Activated CD4-positive, alpha-beta T cell treated with anti-CD3 and anti-CD28 coated beads for 24 hours (primary cell): ENCODE measurements around the gene IFT80.
"Not testable (repeated sequence)": the region's sequence is repeated elsewhere in the genome, so short reads cannot be mapped to it uniquely, and the experiment has no call there.

Experiments
- DNase-seq, 2 donors: peaks; one replicate each; pipeline ENCODE4 v3.0.0-alpha.2; 2020; ENCODE audit warnings: low read depth in 2 of 2

Gene IFT80

DNA sequence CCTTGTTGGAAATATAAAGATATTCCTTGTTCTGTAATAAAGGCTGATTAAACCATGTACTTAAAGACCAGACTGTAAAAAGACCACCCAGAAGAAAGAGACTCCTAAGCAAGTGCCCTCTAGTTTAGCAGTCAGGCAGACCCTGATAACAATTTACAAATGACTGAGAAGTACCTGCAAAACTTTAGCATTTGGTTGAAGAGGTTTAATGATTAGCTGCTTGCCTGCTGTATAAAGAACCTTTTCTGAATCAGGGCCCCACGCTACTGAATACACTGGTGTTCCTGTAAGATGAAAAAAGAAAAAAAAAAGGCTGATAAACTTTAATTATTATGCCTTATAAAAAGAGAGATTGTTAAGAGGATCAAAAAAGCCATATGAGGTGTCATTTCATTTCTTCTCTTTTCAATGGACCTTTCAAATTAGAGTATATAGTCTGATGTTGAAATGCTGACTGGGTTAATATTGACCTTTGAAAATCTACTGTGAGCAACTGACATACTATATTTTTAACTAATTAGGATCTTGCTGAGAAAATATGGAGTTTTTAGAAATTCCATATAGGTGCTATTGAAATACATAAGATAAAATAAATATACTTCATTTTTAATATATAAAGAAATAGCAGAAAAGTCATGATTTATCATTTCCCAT is 33.0 kb downstream of the IFT80 start:
- DNase-seq, result no peak

DNA sequence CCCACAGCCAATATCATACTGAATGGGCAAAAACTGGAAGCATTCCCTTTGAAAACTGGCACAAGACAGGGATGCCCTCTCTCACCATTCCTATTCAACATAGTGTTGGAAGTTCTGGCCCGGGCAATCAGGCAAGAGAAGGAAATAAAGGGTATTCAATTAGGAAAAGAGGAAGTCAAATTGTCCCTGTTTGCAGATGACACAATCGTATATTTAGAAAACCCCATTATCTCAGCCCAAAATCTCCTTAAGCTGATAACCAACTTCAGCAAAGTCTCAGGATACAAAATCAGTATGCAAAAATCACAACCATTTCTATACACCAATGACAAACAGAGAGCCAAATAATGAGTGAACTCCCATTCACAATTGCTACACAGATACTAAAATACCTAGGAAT is 36.1 kb downstream of the IFT80 start:
- DNase-seq, result not testable (repeated sequence)

DNA sequence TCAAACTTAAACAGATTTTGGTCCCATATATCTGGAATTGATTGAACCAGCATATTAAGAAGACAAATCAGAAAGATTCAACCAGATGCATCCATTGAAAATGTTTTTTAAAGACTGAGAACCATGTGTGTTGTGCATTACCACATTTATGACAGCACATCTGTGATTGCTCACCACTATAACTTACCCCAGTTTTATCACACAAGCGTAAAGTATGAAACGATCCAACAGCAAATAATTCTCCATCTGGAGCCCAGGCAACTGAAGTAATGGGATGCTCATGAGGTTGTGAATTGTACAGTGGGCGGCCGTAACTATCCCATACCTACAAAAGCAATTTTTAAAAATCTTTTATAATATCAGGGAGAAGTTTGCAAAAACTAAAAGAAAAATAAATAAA is 43.2 kb downstream of the IFT80 start:
- DNase-seq, result no peak

DNA sequence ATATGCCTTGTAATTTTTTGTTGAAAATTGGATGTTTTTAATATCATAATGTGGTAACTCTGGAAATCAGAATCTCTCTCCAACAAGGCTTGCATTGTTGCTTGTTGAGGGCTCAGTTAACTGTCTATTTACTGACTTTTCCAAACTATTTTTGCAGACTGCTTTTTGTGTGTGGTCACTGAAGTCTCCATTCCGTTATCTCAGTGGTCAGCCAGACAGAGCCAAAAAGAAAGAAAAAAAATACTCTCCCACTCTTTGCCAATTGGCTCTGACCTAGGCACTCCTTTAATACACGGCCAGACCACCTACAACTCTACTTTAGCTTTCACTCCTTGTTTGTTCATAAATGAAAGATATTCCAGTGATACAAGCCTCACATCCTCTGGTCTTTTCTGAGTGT is 52.5 kb downstream of the IFT80 start:
- no peak for DNase-seq

DNA sequence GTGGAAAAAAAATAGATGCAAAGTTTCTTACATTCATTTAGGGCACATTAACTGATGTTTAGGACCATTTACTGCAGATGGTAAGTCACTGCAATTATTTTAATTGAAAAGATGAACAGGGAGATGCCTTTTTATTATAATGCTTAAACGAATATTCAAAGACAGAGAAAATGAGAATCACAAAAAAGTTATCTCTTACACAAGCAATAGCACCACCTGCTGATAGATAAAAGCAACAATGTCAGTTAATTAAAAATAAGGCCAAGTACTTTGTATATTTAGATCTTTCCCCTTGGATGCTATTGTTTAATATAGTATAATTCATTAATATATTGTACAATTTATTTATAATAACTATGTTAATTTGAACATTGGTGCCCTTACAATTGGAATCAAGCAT is 55.9 kb downstream of the IFT80 start:
- DNase-seq, result no peak

DNA sequence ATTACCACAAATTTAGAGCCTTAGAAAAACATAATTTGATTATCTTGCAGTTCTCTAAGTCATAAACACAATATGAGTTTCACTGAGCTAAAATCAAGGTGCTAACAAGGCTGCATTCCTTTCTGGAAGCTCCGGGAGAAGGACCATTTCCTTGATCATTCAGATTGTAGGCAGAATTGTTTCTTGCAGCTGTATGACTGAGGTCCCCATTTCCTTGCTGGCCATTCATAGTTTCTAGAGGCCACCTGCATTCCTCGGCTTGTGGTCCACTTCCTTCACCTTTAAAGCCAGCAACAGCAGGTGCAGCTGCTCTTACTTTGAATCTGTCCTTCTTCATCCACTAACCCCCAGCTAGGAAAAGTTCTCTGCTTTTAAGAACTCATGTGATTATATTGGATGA is 58.7 kb downstream of the IFT80 start:
- no peak for DNase-seq

DNA sequence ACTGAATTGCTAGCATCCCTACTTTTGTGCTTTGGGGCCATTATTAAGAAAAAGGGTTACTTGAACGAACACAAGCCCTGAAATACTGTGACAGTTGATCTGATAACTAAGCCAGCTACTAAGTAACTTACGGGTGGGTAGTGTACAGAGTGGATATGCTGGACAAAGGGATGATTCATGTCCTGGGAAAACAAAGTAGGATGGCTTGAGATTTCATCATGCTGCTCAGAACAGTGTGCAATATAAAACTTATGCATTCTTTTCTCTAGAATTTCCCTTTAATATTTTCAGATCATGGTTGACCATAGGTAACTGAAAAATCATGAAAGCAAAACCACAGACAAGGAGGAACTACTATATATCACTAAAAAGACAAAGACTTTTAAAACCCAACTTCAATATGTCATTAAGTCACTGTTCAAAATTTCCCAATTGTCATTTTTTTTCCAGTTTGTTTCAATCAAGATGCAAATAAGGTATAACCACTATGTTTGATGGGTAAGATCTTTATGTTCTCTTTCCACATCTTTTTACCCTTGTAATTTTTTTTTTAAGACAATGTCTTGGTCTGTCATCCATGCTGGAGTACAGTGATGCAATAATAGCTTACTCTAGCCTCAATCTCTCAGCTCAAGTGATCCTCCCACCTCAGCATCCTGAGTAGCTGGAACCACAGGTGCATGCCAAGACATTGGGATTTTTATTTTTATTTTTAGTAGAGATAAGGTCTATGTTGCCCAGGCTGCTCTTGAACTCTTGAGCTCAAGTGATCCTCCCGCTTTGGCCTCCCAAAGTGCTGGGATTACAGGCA is 67.7 kb downstream of the IFT80 start:
- DNase-seq, result no peak

DNA sequence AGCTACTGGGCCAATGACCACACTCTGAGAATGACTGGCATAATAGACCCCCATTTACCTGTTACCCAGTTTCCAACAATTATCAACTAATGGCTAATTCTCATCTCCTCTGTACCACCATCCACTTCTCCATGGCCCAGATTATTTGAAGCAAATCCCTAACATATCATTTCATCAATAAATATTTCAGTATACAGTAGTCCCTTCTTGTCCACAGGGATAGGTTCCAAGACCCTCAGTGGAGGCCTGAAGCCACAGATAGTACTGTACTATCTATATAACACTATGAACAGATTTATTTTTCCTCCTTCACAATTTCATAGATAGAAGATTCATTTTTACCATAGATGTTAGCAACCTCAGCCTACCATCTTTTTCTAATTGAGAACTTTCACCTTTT is 68.3 kb downstream of the IFT80 start:
- DNase-seq, result no peak

DNA sequence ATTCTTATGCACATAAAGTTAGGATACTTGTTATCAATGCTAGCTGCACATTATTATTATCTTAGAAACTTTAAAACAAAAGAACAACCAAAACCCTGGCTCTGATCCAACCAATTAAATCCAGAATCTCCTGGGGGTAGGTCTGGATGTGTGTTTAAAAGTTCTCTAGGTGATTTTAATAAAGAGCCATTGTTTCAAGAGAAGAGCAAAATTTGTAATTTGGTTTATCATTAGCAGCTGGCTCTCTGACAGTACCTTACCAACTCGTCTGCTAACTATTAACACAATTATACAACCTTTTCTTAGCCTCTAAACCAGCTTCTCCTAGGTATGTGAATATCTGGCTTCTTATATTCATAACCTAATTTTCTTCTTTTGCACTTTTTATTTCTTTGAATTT is 68.9 kb downstream of the IFT80 start:
- no peak for DNase-seq

DNA sequence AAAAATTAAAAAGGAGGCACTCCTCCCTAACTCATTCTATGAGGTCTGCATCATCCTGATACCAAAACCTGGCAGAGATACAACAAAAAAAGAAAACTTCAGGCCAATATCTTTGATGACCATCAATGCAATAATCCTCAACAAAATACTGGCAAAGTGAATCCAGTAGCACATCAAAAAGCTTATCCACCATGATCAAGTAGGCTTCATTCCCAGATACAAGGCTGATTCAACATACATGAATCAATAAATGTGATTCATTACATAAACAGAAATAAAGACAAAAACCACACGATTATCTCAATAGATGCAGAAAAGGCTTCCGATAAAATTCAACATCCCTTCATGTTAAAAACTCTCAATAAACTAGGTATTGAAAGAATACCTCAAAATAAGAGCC is 72.7 kb downstream of the IFT80 start:
- DNase-seq, result not testable (repeated sequence)

DNA sequence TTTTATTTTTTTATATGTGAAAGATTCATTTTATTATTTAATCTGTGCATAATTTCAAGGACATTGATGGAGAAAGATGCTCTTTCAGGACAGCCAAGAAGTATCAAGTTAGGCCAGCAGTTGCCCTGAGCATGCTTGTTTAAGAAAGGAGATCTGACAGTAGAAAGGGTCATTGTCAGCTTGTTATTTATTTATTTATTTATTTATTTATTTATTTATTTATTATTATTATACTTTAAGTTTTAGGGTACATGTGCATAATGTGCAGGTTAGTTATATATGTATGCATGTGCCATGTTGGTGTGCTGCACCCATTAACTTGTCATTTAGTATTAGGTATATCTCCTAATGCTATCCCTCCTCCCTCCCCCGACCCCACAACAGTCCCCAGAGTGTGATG is 77.2 kb downstream of the IFT80 start:
- DNase-seq, result not testable (repeated sequence)

DNA sequence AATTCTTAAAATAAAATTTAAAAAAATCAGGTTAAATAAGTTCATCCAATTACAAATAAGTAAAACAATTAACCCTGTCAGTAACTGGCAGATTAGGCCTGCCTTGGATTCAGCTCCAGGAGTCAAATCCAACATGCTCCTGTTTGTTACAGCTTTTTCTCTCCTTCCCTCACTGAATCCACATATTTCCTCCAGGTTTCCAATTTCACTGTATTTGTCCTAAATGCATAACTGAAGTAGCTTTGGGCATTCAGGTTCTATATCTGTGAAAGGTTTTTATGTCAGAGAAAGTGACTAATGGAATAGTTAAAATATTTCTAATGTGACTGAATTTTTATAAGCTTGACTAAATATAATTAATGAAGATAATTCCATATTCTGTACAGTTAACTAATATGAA is 79.7 kb downstream of the IFT80 start:
- DNase-seq, result no peak

DNA sequence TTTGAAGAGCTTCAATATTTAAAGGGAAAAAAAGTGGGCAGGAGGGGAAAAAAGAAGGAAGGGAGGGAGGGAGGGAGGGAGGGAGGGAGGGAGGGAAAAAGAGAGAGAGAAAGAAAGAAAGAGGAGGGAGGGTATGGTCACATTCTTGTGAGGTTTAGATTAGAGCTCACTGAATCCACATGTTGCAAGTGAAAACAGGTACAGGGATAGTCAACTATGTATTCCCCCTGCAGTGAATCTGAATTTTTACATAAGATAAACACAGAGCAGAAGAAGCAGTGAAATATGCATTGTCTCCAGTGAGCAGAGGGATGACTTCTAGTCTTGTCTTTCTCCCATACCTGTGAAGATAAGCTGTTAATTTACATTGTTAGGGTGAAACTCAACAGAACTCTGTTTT is 84.0 kb downstream of the IFT80 start:
- DNase-seq, result no peak

DNA sequence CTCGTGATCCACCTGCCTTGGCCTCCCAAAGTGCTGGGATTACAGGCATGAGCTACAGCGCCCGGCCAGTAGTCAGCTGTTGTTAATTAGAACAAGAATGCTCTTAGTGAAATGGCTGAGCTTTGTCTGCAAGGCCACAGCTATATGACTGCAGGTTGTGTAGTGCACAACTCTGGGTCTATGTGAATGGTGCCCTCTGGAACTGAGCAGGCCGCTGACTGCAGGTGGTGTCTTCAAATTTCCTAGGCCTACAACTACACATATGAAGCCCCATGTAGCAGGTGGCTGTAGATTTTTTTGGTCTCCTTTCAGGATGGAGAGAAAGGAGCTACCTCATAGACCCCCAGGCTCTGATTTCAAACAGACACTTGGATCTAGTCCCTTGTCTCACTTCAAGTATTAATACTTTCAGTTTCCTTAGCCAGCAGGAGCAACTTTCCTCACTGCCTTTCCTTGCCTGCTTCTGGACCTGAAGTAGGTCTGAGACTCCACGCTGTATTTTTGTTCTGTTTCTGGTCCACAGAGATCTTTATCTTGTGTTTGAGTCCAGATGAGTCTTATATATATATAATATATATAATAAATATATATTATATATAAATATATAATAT is 86.9 kb downstream of the IFT80 start:
- no peak for DNase-seq

DNA sequence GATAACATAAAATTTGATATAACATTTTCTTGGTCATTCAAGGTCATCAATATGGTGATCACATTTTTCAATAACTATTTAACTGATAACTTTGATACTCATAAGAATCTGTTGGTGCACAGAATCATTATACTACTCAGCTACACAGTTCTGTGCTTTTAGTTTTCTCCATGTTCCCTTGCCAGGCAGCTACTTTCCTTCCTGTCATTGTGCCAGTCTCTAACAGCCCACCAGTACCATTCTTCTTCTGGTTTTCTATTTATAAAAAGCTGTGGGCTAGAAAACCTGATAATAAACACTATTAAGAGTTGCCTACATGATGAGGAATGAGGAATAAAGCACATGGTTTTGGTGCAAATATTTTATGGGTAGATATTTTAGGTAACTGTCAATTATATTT is 96.2 kb downstream of the IFT80 start:
- DNase-seq, result no peak

DNA sequence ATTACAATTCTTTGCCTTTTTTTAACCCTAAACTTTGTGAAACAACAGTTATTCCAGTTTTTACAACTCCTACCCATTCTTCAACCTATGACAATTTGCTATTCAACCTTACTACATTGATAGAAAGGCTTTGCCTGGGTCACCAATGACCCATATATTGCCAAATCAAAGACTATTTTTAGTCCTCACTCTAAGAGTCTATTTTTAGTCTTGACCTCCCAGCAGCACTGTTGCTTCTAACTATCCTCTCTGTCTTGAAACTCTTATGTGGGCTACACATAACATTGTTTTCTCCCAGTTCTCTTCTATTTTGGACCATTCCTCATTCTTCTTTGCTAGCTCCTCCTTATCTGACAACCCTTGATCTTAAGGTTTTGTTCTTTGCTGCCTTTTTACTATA is 102.4 kb downstream of the IFT80 start:
- DNase-seq, result no peak

DNA sequence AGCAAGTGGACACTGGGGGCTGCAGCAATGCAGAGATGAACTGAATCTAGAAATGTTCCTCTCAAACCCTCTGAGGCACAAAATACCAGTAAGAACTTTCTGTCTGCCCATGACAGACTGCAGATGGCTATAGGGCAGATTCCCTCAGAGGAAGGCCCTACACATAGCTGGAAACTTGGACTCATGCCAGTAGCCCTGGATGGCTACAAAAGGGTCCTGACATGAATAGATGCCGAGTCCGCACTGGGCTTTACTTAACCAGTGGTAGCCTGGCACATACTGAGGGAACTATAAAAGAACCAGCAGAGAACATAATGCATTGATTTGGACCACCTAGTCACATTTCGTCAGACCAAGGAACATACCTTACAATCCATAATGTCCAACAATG is 107.1 kb downstream of the IFT80 start:
- DNase-seq, result no peak

DNA sequence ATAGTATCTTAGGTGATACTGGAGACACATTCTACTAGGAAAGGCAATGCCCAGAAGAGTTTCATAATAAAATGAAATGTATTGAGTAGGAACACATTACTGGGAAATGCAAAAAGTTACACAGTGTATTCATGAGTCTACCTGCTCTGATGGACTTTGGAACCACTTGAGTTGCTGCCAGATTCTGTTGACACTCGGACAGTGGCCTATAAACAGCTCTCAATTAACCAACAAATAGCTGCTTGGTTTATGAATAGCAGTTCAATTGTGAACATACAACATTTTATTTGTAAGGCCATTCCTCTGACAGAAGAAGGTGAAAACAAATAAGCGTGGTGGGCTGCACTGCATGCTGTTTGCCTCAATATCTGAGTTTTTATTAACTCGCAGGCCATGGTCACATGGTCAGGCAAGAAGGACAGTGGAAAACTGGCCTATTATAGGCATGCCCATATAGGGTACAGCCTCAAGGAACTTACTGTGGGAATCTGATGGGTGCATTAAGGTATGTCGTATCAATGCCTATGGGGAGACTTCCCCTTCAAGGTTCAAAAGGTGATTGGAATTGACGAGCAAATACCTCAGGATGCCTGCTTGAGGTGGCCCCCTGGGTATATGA is 107.6 kb downstream of the IFT80 start:
- no peak for DNase-seq

DNA sequence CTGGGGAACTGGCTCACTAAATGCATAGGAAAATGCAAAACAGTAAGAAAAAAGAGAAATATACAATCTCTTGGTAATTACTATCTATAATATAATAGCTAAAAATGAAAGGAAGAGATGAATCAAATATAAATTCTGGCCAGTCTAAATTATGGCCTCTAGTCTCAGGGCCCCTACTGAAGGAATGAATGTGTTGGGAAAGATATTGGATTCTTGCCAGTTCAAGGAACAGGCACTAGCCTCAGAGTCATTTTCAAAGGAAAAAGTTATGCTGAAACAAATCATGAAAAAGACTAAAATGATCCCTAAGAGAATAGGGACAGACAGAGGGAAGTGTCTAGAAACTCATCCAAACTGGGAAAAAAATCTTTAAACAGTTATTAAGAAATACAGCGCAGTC is 111.4 kb downstream of the IFT80 start:
- no peak for DNase-seq

DNA sequence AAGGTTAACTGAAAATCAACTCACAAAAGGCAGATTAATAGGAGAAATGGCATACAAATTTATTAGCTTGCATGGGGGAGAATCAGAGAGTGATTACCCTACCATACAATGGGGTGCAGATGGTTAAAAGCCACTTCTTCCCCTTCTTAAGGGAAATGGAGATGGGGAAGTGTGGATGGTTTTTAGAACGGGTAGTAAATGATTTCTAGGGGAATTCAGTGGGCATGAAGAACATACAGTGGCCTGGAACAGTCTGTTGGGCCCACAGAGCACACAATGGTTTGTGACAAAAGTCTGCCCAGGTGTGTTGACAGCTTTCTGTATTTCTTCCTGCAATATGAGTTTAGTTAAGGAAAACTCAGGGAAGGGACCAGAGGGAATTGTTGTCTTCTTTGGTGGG is 112.8 kb downstream of the IFT80 start:
- DNase-seq, result no peak

DNA sequence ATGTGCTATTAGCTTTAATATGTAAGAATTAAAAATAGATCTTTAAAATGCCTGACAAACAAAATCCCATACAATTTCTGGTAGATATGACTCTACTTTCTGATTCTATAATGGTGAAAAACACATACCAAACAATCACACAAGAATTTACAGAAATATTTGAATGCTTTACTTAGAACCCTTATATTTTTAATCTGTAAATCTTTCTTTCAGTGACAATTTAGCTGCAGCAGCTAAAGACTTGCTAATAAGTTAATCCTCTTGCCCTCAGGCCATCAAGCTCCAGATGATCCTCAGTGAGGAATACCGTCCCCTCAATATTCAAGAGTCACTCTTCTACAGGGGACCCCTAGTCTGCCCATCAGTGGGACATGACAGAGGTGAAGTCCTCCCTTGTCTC is 118.2 kb downstream of the IFT80 start:
- no peak for DNase-seq

DNA sequence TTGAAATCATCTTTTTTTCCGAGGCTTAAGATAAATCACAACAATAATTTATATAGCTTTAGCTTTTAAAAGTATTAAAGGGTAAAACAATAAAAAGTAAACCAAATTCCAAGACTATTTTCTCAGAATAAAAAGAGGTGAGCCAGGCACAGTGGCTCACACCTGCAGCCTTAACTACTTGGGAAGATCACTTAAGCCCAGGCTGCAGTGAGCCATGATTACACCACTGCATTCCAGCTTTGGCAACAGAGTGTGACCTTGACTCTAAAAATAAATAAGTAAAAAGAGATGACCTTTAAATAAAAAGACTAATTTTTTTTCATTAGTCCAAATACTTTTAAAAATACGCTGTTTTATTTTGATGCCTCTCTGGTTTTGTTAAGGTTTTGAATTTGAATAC is 119.4 kb downstream of the IFT80 start:
- no peak for DNase-seq

DNA sequence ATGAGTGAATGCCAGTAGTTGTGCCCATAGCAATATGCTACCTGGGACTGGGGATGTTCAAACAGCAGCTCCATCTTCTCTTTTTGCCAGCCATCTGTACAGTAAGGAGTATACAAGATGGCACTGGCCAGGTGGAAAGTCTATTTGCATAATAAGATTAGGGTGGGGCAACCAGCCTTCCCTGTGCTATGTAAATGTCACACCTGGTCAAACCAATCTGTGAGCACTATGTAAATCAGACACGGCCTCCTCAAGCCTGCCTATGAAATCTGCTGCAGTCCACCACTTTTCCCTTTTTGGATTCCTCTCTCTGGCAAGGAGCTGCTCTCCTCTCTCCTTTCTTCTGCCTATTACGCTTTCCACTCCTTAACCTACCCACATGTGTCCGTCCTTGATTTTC is 120.8 kb downstream of the IFT80 start:
- no peak for DNase-seq
